GM18520 (cell line): ENCODE measurements around the gene KBTBD7.

ENCODE experiments used
- ATAC-seq: cut with Tn5 transposase; IDR thresholded peaks from one replicate; pipeline ENCODE4 v1.9.1; 2021; ENCODE audit not compliant: unreplicated experiment

KBTBD7 gene

DNA sequence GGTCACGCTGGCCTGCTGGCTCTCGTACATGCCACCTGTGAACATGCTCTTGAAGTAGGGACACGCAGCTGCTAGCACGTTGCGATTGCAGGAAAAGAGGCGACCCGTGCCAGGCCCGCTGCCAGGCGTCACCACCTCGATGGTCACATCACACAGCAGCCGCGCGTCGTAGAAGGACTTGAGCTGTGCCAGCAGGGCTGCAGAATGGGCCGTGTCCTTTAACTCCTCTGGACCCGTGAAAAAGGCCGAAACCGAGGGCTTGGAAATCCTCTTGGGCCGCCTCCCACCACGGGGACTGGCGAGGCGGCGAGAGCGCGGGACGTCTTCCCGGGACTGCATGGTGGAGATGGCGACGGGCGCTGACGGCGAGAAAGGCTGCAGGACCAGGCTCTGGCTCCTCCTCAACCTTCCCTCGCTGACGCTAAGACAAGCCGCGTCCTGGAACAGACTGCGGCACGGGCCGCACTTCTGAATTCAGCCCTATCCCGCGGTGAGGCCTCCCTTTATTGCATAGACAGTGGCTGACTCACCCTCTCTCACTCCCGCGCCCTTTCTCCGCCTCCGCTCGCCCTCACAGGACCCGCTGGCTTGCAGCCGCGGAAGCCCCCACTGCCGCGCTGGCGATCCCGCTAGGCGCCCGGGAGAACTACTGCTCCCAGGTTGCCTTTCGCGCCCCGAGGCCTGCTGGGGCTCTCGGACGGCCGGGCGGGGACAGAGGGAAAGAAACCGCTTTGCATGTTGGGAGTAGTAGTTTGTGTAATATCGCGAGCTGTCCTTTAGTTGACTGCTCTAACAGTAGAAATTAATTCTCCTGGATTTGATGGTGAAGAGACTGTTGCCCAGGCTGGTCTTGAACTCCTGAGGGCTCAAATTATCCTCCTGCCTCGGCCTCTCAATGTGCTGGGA is at the start of gene KBTBD7:
Gene KBTBD7, minus strand, starts transcription at position 651 of the 906 bp plus-strand sequence. Its CDS starts 312 bp downstream, at position 339.
- ATAC-seq: peak; percentile 92

GRCh38 chr13:41241626-41242025 is 47.3 kb upstream of the KBTBD7 start:
- no peak for ATAC-seq

DNA sequence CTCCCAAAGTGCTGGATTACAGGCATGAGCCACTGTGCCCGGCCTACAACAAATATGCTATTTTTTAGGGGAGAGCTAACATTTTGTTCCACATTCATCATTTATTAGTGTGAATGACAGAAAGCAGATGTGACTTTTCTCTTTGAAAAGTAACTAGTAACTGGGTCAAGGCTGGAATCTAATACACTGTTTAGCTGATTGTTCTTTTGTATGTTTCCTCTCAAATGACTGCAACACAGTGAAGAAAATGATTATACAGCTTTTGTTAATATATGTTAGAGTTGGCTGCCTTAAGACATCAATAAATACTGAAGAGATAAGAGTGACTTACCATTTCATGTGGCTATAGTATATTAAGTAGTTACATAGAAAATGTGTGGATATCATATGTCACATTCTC is 42.0 kb upstream of the KBTBD7 start:
- no peak for ATAC-seq

DNA sequence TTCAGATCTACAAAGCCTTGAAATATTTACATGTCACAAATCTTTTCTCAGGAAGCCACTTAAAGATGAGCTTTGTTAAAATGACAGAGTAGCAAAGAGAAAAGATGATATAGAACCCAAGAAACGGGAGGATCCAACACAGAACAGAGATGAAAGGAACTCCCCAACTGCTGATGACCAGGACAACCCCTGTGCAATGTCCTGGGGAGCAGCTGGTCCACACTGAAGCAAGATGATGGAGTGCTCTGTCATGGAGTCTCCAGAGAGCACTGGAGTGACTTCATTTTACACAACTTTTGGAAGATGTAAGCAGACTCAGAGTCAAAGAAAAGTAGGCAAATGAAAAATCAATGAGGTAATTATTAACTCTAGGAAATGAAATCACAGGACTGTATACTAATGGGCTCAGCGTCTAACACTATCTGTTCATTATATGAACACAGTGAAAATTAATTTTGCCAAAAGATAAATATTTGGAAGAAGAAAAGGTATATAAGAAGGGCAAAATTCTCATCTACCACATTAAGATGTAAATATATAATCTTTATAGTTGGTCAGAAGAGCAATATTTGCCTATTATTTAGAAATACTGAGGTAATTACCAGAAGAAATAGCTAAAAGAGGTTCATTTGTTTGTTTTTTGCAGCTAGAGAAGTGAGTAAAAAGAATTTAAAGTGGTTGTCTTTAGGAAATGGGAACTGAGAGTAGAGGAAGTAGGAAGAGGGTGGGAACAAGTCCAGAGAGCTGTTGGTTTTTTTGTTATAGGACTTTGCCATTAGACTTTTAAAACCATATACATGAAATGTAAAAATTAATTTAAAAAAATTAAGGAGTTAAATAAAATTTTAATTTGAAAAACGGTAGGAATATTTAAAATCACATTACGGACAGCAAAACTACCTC is 38.5 kb upstream of the KBTBD7 start:
- ATAC-seq: no peak

GRCh38 chr13:41231786-41232185 is 37.4 kb upstream of the KBTBD7 start:
- peak; percentile 46 for ATAC-seq

DNA sequence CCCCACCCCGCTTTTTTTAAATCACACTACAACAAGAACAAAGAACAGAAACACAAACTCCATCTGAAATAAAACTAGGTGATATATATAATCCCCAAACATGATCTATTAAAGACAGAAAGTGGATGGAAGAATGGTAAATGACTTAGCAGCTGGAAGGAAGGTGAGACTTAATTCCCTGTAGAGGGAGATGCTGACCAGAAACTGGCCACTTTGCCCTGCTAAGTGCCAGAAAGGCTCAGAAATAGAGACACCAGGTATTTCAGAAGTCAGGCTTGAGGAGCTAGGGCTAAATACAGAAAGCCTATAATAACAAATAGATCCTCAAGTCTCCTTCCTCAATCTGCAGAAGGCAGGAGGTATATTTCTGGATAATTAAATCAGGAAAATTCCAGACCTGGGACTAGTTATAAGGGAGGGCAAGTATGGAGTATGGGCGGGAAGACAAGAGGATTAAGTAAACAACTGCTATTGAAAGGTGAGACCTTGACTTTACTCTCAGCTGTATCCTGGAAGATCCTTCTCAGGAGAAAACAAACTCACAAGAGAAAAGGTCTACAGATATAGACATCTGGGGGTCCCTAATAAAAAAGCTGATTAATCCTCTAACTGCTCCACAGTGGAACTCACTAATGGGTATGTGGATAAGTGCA is 36.8 kb upstream of the KBTBD7 start:
- ATAC-seq: no peak

DNA sequence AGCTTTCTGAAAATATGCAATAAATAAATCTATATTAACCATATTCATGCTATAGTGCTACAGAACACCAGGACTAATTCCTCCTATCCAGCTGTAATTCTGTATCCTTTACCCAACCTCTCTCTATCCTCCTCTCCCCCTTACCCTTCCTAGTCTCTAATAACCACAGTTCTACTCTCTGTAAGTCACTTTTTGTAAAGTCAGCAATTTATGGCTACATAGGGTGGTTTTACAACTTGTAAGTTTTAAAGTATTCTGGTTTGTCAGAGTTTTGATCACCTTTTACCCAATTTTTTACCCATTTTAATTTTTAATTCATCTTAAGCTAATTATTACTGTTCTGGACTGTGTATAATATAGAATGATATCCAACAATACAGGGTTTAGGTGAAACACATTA is 35.0 kb upstream of the KBTBD7 start:
- ATAC-seq: no peak

GRCh38 chr13:41224113-41225110 is 30.0 kb upstream of the KBTBD7 start:
- no peak for ATAC-seq

GRCh38 chr13:41222259-41222852 is 28.0 kb upstream of the KBTBD7 start:
- ATAC-seq: no peak

- no peak for ATAC-seq
These were observed 26.0 kb upstream of the KBTBD7 start for GRCh38 chr13:41220401-41220800.

- ATAC-seq: no peak
These were observed 21.8 kb upstream of the KBTBD7 start for GRCh38 chr13:41216160-41216559.

- no peak for ATAC-seq
These were observed 19.6 kb upstream of the KBTBD7 start for GRCh38 chr13:41213919-41214318.

GRCh38 chr13:41213316-41213715 is 18.9 kb upstream of the KBTBD7 start:
- ATAC-seq: no peak

- no peak for ATAC-seq
These were observed 18.5 kb upstream of the KBTBD7 start for GRCh38 chr13:41212881-41213280.

GRCh38 chr13:41211062-41211461 is 16.7 kb upstream of the KBTBD7 start:
- no peak for ATAC-seq

DNA sequence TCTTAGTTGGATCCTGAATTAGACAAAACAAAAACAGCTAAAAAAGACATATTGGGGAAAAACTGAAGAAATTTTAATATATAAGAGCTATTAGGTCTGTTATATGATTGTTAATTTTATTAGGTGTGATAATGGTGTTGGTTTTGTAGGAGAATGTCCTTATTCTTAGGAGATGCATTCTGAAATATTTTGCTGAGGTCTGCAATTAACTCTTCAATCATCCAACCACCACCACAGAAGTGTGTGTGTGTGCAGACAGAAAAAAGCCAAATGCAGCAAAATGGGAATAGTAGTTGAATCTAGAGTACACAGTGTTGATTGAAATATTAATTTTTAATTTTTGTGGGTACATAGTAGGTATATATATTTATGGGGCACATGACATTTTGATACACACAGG is 12.1 kb upstream of the KBTBD7 start:
- no peak for ATAC-seq

DNA sequence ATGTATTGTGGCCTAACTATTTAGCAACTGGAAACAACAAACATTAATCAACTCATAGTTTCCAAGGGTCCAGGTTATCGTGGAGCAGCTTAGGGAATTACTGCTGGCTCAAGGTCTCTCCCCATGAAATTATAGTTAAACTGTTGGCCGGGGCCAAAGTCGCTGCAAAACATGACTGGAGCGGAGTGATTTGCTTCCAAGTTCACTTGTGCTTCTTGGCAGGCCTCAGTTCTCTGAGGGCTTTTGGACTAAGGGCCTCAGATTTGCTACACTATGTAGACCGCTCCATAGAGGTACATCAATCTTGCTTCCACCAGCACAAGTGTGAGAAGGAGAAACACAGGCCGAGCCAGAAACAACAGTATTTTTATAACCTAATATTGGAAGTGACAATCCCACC is 9.4 kb upstream of the KBTBD7 start:
- no peak for ATAC-seq

DNA sequence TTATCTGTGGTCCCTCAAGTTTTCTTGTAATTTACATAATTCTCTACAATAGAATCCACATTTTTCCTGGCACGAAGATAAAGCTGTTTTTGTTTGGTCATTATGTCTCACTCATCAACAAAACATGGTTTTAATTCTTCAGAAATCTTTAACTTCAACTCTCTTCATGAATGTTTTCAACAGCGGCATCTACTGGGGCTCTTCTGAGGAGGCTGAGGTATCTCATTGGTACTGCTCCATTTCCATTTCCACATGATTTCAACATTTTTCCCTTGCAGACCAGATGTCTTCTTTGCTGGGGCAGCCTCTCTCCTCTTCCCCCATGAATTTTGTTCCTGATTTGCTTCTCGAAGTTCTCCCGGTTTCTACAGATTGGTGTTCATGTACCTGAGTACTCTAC is 5.8 kb upstream of the KBTBD7 start:
- ATAC-seq: no peak

DNA sequence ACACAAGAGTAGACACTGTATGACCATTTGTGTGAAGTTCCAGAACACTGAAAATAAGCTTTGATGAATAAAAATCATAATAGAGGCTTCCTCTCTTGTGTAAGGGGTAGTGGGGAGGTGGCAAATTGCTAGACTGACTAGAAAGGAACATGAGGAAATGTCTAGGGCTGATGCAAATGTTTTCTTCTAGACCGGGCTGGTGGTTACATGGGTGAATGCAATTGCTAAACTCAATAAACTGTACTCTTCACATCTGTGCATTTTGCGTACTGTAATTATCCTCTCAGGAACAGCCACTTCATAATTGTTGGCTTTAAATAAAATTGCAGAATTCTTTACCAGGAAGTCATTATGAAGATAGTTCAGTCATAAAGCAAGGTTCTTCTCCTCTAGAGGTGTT is 5.2 kb upstream of the KBTBD7 start:
- ATAC-seq: no peak

GRCh38 chr13:41199079-41199478 is 4.7 kb upstream of the KBTBD7 start:
- no peak for ATAC-seq
